CD4-positive, alpha-beta T cell treated with Interleukin-17A for 1 hour (primary cell): Measurements from ENCODE around the gene GRID2IP.
"Not testable (repeated sequence)": the region's sequence is repeated elsewhere in the genome, so short reads cannot be mapped to it uniquely, and the experiment has no call there.

Source experiments
- DNase-seq: peaks from one replicate; pipeline ENCODE4 v3.0.0-alpha.2; 2020

The GRID2IP gene

DNA sequence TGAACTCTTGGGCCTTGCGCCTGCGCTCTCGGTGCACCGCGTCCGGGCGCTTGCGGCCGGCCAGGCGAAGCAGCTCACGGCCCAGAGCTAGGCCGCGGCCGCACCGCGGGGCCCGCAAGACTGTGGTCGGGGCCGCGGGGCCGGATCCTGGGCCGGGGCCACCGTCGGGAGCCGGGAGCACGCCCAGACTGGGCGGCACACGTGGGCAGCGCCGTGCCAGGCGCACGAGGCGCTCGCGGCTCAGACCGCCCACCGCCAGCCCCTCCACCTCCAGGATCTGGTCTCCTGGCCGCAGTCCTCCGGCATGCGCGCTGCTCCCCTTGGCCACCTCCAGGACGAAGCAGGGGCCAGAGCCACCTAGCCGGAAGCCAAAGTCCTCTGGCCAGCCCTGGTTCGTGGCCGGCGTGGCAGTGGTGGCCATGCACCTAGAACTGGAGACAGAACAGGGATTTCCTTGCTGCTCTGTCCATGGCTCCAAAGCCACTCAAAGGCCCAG, at the start of gene GRID2IP:
Gene GRID2IP (minus strand): TSS at position 446 of the 496 bp plus-strand sequence. CDS start 25 bp downstream, at position 421.
- DNase-seq = no peak

DNA sequence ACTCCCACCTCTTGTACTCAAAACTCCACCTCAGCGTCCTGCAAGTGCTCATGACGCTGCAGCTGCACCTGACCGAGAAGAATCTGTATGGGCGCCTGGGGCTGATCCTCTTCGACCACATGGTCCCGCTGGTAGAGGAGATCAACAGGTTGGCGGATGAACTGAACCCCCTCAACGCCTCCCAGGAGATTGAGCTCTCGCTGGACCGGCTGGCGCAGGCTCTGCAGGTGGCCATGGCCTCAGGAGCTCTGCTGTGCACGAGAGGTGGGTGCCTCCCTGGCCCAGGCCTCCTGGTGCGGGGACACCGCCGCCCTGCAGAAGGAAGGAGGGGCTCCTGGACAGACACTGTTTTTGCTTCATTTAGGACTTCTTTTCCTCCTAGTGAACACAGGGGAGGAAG, 48.8 kb upstream of the GRID2IP start:
- no peak for DNase-seq

DNA sequence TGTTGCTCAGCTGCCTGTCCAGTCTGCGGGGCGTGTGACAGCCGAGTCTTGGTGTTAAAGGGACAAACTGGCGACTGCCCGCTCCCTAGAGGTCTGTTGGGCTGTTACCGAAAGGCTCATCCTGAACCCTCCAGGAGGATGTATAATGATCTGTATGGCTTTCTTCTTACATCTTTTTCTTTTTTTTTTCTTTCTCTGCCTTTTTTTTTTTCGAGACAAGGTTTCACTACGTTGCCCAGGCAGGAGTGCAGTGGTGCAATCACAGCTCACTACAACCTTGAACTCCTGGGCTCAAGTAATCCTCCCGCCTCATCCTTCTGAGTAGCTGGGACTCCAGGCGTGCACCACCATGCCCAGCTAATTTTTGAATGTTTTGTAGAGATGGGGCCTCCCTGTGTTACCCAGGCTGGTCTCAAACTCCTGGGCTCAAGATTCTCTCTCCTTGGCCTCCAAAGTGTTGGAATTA, 39.4 kb upstream of the GRID2IP start:
- no peak for DNase-seq

- peak; percentile 83 for DNase-seq
Observed at GRCh38 chr7:6589829-6590644, 38.8 kb upstream of the GRID2IP start, which contains the start of gene INTS15. Gene INTS15 (plus strand): TSS chr7:6590021. CDS start chr7:6590284, 263 bp downstream.

- no peak for DNase-seq
Observed at GRCh38 chr7:6589151-6589828, 38.0 kb upstream of the GRID2IP start.

- DNase-seq = no peak
Observed at GRCh38 chr7:6588566-6588965, 37.3 kb upstream of the GRID2IP start.

GRCh38 chr7:6585746-6586432, 34.6 kb upstream of the GRID2IP start:
- not testable (repeated sequence) for DNase-seq

GRCh38 chr7:6579446-6579845, 28.2 kb upstream of the GRID2IP start:
- DNase-seq = no peak

DNA sequence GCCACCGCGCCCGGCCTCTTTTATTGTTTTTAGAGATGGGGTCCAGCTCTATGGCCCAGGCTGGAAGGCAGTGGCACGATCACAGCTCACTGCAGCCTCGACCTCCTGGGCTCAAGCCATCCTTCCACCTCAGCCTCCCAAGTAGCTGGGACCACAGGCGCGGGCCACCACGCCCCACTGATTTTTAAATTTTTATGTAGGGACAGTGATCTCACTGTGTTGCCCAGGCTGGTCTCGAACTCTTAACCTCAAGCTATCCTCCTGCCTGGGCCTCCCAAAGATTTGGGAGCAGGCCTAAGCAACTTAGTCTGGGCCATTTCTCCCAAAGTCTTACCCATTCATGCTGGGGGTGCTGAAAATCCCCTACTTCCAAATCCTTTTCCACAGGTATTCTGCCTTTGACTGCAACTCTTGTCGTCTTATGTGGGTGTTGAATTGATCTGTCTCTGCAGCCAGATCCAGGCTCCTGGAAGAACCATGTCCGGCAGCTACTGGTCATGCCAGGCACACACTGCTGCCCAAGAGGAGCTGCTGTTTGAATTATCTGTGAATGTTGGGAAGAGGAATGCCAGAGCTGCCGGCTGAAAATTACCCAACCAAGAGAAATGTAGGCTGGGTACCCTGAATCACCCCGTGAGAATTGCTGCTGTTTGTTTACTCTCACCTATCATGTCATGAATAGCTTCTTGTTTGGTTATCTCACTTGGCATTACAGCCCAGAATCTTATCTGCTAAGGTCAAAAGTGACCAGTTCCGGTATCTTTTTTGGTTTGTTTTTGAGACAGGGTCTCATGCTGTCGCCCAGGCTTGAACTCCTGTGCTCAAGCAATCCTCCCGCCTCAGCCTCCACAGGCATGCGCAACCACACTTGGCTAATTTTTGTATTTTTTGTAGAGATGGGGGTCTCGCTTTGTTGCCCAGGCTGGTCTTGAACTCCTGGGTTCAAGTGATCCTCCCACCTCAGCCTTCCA, 27.1 kb upstream of the GRID2IP start:
- DNase-seq = no peak

GRCh38 chr7:6577369-6578113, 26.3 kb upstream of the GRID2IP start, which contains the start of gene ZDHHC4:
Gene ZDHHC4 (plus strand): TSS chr7:6577454. CDS start chr7:6580562, 3,108 bp downstream.
- DNase-seq = peak; percentile 87

DNA sequence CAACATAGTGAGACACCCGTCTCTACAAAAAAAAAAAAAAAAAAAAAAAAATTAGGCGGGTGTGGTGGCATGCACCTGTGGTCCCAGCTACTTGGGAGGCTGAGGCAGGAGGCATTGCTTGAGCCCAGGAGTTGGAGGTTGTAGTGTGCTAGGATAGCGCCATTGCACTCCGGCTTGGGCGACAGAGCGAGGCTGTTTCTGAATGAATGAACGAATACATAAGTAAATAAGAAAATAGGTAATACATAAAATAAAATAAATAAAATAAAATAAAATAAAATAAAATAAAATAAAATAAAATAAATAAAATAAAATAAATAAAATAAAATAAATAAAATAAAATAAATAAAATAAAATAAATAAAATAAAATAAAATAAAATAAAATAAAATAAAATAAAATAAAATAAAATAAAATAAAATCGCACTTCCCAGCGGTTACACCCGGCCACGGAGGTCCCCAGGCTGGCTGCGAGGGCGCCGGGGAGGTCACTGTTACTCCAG, 25.7 kb upstream of the GRID2IP start:
- peak; percentile 15 for DNase-seq

DNA sequence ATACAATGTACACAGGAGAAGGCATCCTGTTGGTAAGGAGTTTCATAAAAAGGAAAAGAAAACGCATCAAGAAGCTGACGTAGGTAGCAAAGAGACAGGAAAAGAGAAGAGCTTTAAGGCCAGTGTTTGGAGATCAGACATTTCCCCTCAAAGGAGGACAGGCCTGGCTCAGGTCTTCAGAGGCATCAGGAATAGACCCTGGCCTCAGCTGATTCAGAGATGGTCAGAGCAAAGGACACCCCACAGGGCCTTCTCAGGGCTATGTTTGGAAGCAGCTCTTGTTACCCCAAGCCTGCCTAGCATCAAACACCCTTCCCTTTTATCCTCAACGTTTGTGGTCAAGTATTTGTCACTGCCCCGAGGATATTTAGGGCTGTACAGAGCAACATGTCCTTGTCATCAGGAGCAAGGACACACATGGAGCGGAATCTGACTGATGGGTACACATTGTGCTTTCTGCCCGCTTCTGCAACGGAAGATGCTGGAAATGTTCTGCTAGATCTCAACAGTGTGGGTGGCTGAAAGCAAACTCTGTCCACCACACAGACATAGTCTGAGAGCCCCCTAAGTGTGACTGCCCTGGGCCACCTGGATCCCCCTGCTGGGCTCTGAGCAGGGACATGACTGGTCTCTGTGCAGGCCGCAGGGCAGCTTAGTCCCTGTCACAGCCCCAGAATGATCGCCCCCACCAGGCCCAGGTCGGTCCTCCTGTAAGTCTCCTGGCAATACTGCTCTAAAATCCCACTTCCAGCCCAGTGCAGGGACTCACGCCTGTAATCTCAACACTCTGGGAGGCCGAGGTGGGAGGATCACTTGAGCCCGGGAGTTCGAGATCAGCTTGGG, 25.0 kb upstream of the GRID2IP start:
- DNase-seq = no peak

DNA sequence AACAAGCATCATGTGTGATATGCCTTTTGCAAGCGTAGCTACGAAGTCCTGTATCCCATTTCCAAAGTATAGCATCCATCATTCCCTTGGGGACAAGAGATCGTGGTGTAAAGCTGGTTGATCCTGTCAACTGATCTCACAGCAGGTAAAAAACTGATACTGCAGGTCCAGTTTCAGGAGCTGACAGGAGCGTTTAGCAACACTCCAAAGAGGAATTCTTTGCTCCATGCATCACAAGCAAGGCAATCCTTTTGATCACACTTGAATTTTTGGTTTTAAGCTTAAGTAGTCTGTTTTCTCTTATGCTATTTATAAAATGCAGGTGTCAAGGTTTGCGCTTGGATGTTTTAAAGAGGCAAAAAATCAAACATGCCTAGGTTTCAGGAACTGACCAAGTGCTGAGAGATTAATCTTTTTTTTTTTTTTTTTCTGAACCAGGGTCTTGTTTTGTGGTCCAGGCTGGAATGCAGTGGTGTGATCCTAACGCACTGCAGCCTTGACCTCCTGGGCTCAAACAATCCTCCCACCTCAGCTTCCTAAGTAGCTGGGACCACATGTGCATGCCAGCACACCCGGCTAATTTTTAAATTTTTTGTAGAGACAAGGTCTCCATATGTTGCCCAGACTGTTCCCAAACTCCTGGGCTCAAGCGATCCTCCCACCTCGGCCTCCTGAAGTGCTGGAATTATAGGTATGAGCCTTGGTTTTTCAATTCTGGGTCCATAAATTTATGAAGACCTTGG, 24.2 kb upstream of the GRID2IP start:
- no peak for DNase-seq

DNA sequence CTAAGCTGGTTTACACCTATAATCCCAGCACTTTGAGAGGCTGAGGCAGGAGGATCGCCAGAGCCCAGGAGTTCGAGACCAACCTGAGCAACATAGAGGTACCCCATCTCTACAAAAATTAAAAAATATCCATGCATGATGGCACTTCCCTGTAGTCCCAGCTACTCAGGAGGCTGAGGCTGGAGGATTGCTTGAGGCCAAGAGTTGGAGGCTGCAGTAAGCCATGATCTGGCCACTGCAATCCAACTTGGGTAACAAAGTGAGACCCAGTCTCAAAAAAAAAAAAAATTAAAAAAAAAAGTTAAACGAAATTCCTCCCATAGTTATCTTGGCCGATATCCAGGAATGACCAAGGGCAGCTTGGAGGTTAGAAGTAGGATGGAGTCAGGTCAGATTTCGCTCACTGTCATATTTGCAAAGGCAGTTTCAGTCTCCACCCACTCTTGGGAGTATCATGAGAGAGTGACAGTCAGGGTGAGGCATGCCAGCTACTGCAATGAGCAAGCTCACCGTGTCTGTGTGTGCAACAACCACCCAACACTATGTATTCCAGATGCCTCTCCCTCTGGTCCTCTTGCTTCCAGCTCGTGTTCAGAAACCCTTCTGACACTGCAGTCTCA, 20.0 kb upstream of the GRID2IP start:
- DNase-seq = no peak

- no peak for DNase-seq
Observed at GRCh38 chr7:6567886-6568285, 16.6 kb upstream of the GRID2IP start.

DNA sequence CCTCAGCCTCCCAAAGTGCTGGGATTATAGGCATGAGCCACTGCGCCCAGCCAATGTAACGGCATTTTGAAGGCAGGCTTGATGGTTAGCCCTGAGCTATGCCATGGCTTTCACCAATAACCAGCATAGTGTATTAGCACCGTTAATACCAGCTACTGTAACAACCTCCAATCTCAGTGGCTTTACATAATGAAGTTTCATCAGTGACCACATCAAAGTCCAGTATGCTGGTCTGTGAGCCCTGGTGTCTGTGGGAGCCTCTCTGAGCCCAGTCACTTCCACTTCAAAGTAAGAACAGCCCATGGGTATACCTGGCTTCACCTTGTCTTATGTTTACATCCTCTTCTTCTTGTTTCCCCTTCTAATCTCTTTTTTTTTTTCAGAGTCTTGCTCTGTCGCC, 14.4 kb upstream of the GRID2IP start:
- no peak for DNase-seq

- no peak for DNase-seq
Observed at GRCh38 chr7:6563936-6564770, 12.9 kb upstream of the GRID2IP start.

- no peak for DNase-seq
Observed at GRCh38 chr7:6562106-6562505, 10.8 kb upstream of the GRID2IP start.
